RWPE2 (cell line): ENCODE measurements around the gene EML4.
"Not testable (repeated sequence)": the region's sequence is repeated elsewhere in the genome, so short reads cannot be mapped to it uniquely, and the experiment has no call there.

Experiments
- ATAC-seq: fragments of 200-7000 bp; cut with Tn5 transposase; 3 replicates; pipeline ENCODE4 v1.9.1; 2021; ENCODE audit warnings: low read depth
- DNase-seq: peaks from one replicate; pipeline ENCODE4 v3.0.0-alpha.2; 2020; ENCODE audit warnings: low spot score
- H3K27ac ChIP-seq: fragments of 450-650 bp; 2 replicates; pipeline ENCODE4 v1.5.1; 2017; ENCODE audit warnings: mild to moderate bottlenecking; ENCODE audit not compliant: poor library complexity, severe bottlenecking
- H3K27me3 ChIP-seq: fragments of 250-450 bp; sonication (Bioruptor Pico); 2 replicates; pipeline ENCODE4 v1.5.1; 2021; ENCODE audit warnings: mild to moderate bottlenecking, moderate library complexity; ENCODE audit not compliant: insufficient read depth, poor library complexity, severe bottlenecking
- H3K36me3 ChIP-seq: fragments of 250-450 bp; sonication (Bioruptor Pico); 2 replicates; pipeline ENCODE4 v1.5.1; 2020; ENCODE audit warnings: low read depth, mild to moderate bottlenecking, moderate library complexity
- H3K4me1 ChIP-seq: fragments of 250-450 bp; sonication (Bioruptor Pico); 2 replicates; pipeline ENCODE4 v1.5.1; 2021; ENCODE audit warnings: mild to moderate bottlenecking, moderate library complexity; ENCODE audit not compliant: insufficient read depth, poor library complexity, severe bottlenecking
- H3K4me3 ChIP-seq: fragments of 250-450 bp; sonication (Bioruptor Pico); 2 replicates; pipeline ENCODE4 v1.5.1; 2021; ENCODE audit warnings: mild to moderate bottlenecking, moderate library complexity; ENCODE audit not compliant: severe bottlenecking
- H3K9me3 ChIP-seq: fragments of 250-450 bp; sonication (Bioruptor Pico); 2 replicates; pipeline ENCODE4 v1.5.1; 2021; ENCODE audit warnings: mild to moderate bottlenecking, moderate library complexity; ENCODE audit not compliant: severe bottlenecking
- TF ChIP-seq, protein P1 (sequence below): fragments of 450-650 bp; IDR thresholded peaks from one replicate; pipeline ENCODE4 v1.5.1; 2017; ENCODE audit warnings: mild to moderate bottlenecking, moderate library complexity; ENCODE audit not compliant: poor library complexity, severe bottlenecking

EML4 gene

DNA sequence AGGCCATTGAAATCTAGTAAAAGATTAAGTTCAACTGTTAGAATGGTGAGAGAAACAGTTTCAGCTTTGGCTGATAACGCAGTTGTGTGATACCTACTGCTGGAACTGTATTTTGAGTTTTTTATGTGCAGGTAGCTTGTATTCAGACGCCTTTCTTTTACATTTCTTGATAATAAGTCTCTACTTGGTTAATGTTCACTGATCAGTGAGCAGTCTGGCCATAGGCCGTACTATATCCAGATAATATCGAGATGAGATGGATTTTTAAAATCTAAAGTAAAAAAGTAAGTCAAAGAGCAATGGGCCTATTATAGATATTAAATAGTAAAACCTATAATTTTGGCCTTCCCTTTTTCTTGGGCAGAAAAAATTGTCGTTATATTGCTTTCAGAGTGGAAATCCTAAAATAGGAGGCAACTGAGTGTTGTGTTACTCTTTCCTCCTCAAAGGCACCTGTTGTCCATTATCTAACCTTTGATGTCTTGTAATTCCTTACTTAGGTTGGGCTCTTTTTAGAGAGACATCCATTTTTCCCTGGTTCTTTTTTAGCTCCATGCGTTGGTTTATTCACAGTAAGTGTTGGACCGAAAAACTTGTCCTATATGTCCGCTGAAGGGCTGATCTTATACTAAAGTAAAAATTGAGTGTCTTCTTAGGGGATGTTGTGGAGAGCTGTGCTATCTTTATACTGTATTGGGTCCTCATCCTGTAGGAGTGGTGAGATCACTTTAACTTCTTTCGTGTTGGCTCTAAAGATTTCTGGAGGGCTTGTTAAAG, 1.7 kb downstream of the EML4 start:
- TF ChIP-seq, protein P1, sequence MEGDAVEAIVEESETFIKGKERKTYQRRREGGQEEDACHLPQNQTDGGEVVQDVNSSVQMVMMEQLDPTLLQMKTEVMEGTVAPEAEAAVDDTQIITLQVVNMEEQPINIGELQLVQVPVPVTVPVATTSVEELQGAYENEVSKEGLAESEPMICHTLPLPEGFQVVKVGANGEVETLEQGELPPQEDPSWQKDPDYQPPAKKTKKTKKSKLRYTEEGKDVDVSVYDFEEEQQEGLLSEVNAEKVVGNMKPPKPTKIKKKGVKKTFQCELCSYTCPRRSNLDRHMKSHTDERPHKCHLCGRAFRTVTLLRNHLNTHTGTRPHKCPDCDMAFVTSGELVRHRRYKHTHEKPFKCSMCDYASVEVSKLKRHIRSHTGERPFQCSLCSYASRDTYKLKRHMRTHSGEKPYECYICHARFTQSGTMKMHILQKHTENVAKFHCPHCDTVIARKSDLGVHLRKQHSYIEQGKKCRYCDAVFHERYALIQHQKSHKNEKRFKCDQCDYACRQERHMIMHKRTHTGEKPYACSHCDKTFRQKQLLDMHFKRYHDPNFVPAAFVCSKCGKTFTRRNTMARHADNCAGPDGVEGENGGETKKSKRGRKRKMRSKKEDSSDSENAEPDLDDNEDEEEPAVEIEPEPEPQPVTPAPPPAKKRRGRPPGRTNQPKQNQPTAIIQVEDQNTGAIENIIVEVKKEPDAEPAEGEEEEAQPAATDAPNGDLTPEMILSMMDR: no peak
- Histone ChIP-seq H3K4me1 (peaks cover 13% of the 10 kb centered on the region), H3K36me3 (no peaks in the 10 kb centered on the region), H3K4me3 (peak overlapping the region; percentile 74), H3K9me3 (no peaks in the 10 kb centered on the region), H3K27ac (no peak overlapping the region), H3K27me3 (no peaks in the 10 kb centered on the region)
- DNase-seq: no peak
- no peak for ATAC-seq

DNA sequence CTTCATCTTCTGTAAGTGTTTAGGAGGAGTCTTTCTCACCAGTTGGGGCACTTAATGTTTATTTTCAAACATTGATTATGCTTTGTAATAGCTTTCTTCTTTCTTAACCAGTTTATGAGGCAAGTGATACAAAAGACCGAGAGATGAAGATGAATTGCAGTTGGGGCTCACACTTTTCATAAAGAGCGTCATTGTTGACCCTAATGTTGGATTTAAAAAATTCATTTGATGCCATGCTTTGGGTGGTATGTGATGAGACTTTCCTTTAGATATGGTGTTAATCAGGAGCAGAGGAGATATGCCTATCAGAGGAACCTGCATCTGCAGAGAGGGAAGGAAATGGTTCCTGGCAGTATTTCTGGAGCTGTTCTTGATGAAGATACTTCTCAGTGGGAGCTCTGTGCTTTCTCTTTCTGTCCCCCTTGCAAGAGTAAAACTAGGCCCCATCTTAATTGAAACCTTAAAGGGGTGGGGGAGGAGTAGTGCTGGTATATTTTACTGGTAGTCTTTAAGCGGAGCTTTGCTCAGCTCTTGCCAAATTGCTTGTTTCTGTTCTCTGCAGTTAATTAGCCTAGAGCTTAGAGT, 2.3 kb downstream of the EML4 start:
- TF ChIP-seq, protein P1: no peak
- ATAC-seq: no peak
- no peaks in the 10 kb centered on the region for H3K36me3 ChIP-seq
- H3K4me3 ChIP-seq: no peak overlapping the region
- no peak overlapping the region for H3K27ac ChIP-seq
- H3K4me1 ChIP-seq: peaks cover 13% of the 10 kb centered on the region
- no peak for DNase-seq
- H3K9me3 ChIP-seq: no peaks in the 10 kb centered on the region
- no peaks in the 10 kb centered on the region for H3K27me3 ChIP-seq

DNA sequence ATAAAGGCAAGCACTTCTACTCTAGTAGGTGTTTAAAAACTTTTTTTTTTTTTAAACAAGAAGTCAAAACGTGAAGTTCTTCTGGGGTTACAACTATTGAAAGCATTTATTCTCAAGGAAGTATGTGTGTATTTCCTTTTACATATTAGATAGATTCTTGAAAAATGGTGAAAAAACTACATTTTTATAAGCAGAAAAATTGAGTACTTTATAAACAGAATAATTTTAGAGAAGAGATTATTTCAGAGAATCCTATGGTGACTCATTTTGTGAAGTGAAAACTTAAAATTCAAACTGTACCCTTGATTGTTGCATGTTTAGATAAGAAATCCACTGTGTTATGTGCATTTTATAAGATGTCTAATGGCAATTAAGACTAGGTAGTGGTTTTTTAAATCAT, 2.9 kb downstream of the EML4 start:
- TF ChIP-seq, protein P1: no peak
- DNase-seq: no peak
- Histone ChIP-seq H3K36me3 (no peaks in the 10 kb centered on the region), H3K27ac (no peak overlapping the region), H3K4me1 (peaks cover 13% of the 10 kb centered on the region), H3K27me3 (no peaks in the 10 kb centered on the region), H3K9me3 (no peaks in the 10 kb centered on the region), H3K4me3 (no peak overlapping the region)
- no peak for ATAC-seq

DNA sequence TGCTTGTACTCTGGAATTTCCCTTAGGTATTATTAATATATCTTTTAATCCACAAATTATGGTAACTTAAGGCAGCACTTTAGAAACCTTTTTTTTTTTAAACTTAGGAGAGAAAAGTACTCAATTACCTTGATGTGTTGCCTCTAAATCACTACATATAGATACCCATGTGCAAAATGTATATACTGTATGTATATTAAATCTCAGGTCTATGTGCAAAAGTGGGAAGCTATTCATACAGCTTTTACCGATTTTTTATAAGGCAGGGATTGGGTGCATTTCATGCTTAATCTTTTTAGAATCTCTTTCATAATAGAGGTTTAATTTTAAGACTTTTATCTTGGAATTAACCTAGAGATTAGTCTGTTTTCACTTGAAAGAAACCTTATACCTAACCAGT, 3.4 kb downstream of the EML4 start:
- Histone ChIP-seq H3K27me3 (no peaks in the 10 kb centered on the region), H3K9me3 (no peaks in the 10 kb centered on the region), H3K4me1 (peaks cover 13% of the 10 kb centered on the region), H3K4me3 (no peak overlapping the region), H3K27ac (no peak overlapping the region), H3K36me3 (no peaks in the 10 kb centered on the region)
- no peak for DNase-seq
- ATAC-seq: no peak
- TF ChIP-seq, protein P1: no peak

DNA sequence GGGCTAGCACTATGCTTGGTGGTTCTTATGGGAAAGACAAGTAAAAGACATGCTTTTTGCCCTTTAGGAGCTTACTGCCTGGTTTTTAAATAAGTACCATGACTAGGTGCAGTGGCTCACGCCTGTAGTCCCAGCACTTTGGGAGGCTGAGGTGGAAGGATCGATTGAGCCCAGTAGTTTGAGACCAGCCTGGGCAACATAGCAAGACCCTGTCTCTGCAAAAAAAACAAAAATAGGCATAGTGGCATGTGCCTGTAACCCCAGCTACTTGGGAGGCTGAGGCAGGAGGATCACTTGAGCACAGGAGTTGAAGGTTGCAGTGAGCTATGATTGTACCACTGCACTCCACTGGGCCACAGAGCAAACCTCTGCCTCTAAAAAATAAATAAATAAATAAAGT, 4.3 kb downstream of the EML4 start:
- not testable (repeated sequence) for H3K27me3 ChIP-seq, H3K9me3 ChIP-seq, H3K36me3 ChIP-seq, H3K27ac ChIP-seq, ATAC-seq, DNase-seq, H3K4me3 ChIP-seq
- H3K4me1 ChIP-seq: peaks cover 13% of the 10 kb centered on the region
